Activated CD4-positive, alpha-beta T cell treated with anti-CD3 and anti-CD28 coated beads for 24 hours (primary cell): Measurements from ENCODE around the gene JAG1.
"Not testable (repeated sequence)": the region's sequence is repeated elsewhere in the genome, so short reads cannot be mapped to it uniquely, and the experiment has no call there.

Experiments used
- DNase-seq, 2 donors: peaks; one replicate each; pipeline ENCODE4 v3.0.0-alpha.2; 2020; ENCODE audit warnings: low read depth in 2 of 2

JAG1 gene

DNA sequence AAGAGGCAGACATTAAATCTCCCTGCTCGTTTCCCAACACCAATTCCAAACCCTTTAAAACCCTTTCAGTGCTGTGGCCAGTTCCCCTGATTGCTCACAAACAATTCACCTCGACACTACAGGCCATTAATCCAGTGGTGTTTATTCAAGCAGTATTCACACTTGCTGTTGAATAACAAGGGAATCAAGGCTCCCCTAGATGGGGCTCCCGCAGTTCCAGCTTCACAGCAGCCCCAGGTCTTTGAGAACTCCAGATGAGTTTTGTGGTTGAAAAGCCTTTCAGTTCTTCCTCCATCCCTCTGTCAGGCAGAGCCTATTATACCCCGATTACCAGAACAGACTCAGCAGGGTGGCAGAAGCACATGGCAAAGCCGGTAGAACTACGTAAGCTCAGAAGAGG is 36.2 kb downstream of the JAG1 start:
- DNase-seq, result no peak

GRCh38 chr20:10637031-10637559 is 36.7 kb downstream of the JAG1 start:
- DNase-seq, result no peak

DNA sequence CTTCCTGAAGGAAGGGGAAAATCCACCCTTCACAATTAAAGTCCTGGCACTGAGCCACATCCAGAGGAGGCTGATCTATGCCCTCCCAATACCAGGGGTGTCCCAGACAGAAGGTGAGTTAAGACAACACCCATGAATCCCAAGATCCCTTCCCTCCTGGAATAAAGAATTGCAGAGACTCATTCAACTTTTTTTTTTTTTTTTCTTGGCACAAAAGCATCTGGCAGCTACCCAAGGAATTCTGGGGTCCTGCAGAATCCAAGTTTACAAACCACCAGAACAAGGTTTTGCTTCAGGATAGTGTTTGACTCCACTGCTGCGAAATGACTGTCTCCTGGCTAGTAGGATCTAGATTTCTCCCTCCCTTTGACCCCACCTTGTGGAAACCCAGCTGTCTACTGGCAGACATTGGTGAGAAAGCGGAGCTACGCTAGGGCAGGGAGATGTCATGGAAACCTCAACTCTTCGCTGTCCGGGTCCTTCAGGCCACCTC is 37.4 kb downstream of the JAG1 start:
- DNase-seq, result no peak

DNA sequence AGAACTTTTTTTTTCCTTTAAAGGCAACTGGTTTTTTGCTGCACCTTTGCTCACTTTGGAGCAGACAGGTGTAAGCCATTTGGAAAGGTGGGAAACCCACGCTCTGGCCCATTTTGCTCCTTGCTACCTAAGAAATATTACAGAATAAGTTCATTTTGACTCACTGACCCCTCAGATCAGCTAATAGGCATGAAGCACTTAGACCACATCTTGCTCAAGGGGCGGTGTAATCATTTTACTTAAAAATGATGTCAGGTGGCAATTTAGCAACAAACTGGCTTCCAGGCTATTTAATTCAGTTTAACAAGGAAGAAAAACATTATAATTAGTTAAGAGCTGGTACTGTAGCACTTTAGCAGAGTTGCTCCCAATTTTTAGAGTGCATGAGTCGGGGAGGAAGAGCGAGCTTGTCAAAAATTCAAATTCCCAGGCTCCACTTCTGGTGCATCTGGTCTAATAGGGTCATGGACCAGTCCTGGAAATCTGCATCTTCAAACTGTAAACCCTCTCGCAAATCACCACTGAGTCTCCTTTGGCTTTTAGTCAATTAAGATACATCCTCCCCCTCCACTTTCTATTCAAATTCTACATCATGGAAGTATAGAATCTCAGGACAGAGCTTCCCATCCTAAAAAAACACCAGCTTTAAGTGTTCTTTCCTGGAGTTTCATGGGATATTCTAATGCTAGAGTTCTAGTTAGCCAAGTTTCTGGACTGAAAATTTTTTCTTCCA is 38.2 kb downstream of the JAG1 start:
- no peak for DNase-seq

DNA sequence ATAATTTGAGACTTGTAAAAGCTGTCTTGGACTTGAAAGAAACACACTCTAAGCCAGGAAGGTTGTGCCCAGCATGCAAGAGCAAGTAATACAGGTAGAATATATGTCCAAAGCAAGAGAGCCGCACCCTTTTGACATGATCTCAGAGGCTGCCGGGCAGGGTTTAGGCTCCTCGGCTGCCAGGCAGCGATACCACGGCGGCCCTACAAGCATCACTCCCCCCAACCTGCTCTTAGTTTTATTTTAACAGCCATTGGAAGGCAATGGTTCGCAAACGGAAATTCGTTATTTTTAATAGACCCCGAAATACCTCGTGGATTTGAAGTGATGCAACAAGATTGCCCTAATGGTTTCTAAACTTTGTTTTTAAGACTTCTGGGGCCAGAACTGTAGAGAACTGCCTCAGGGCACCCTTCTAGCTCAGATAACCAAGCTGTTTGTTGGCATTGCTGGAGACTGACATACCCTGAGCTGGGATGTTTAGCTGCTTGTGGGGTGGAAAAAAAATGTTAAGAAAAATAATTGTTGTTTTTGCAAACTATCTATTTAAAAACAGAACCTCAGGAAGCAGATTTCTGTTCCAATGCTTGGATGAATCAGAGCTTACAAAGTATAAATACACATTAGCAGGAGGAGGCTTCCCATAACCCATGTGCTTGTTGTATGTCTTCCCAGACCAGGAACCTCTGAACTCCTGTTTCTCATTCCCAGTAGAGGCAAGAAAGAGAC is 39.0 kb downstream of the JAG1 start:
- DNase-seq, result no peak

GRCh38 chr20:10634211-10634610 is 39.6 kb downstream of the JAG1 start:
- DNase-seq, result no peak

DNA sequence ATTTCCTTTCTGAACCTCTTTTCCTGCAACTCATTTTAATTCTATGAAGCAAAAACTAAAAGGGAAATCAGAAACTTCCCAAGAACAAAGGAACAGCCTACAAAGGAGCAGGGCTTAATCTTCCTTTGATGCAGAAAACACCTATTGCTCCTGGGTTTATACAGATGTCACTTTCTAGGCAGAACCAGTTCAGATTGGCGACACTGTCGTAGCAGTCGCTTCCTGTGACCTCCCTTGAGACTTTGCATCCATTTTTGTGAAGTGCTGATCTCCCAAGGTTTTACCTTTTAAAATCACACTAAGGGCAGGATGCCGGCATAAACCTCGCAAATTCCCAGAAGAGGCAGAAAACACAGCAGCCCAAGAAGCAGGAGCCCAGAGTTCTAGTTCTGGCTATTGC is 40.1 kb downstream of the JAG1 start:
- DNase-seq, result no peak

DNA sequence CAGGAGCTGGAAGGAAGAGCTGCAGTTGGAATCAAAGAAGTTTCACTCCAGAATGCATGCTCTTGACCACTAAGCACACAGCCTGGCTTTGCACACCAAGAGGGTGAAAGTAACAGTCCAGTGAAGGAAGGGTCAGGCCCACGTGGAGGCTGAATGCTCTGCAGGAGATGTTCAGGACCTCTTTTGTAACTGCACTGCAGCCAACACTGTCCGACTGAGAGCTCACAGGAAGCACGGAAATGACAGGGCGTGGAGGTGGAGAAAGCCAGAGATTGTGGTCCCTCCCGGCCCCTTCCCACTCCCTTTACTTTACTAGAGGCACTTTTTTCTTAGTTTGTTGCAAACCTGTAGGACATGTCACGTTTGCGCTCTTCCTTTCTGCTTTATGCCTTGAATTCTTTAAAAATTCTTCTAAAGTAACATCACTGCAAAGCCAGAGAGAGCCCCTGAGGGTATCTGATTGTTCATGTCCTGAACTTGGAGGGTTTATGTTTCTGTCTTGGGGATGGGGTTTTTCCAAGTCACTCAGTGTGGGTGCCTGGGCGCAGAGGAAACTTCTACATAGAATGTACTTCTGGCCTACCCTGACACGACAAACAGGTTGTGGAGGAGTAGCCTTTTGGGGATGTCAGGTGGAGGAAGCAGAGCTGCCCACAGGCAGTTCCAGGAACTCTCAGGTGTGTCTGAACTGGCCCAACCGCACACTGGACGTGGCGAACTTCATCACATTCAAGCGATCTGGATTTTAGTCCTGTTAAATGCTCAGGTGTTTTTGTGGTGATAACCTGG is 40.9 kb downstream of the JAG1 start:
- DNase-seq, result no peak

GRCh38 chr20:10631126-10631525 is 42.7 kb downstream of the JAG1 start:
- no peak for DNase-seq

- DNase-seq, result no peak
Measured at GRCh38 chr20:10629946-10630650, 43.7 kb downstream of the JAG1 start.

DNA sequence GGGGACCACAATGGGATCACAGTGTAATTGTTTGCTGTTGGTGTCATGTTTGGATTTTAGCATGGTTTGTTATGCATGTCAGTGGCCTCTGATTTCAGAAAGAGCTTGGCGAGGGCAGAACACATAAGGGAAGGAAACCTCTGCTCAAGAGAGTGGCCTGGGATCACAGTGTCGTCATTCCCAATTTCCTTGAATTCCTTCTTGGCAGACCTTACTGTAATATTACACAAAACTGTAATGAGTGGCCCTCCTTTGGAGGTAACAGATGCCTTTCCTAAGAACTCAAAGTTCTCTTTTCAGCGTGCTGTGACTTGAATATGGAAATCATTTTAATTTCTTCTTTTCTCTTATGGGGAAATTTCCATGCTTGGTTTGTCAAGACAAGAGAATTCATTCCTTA is 46.9 kb downstream of the JAG1 start:
- no peak for DNase-seq

DNA sequence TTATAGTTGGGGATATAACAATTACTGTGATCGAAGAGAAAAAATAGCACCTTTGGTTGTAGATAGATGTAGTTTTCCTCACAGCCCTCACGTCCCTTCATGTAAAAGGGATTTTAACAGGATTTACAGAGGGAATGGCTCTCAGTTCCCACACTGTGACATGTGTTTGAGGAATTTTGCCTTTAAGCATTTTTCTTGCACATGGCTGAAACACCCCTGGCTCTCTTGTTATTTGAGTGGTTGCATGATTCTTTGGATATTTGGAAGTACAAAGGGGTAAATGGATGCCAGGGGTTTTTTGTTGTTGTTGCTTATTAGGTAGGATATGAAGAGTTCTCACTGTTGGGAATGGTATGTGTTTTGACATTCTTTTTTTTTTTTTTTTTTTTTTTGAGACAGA is 48.2 kb downstream of the JAG1 start:
- no peak for DNase-seq

DNA sequence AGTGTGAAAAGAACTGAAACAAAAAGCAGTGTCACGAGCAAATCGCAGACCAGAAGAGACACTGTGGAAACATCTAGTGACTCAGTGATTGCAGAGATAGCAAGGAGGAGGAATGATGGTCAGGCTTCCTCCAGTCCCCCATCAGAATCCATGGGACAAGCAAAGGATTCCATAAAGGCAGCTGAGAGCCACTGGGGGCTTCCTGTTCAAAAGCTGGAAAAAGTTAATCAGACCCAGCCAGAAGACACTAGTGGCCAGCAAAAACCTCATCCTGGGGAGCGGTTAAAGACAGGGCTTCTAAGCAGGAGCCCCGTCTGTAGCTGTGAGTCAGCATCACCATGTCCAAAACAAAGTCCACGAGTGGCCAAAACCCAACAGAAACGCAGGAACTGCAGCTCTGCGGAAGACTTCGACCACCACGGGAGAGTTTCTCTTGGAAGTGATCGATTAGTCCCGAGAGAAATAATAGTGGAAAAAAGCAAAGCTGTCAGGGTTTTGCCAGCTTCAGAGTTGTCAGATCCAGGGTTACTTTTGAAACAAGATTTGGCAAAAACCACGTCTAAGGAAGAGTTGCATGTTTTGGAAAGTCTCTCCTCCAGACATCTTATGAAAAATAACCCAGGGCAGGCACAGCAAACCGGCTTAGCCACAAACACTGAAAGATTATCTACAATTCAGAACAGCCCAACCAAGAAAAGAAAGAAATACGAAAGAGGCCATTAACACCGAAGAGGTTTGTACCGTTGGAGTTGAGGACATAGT is 51.0 kb downstream of the JAG1 start:
- DNase-seq, result no peak

DNA sequence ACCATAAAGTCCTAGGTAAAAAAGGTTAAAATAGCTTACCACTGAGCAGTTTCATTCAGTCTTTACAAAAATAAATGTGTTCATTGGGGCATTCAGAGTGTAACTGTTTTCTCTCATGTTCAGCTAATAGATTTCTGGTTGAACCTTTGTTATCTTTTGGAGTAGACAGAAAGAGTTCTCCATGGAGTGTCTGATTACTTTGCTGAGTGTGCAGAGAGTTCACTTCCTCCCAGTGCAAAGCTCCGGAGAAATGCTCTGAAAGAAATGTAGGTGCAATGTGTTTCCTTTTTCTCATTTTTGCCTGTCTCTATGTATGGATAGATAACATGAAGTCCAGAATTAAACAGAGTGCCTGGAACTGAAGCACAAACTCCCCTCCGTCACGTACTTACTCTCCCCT is 52.6 kb downstream of the JAG1 start:
- no peak for DNase-seq

DNA sequence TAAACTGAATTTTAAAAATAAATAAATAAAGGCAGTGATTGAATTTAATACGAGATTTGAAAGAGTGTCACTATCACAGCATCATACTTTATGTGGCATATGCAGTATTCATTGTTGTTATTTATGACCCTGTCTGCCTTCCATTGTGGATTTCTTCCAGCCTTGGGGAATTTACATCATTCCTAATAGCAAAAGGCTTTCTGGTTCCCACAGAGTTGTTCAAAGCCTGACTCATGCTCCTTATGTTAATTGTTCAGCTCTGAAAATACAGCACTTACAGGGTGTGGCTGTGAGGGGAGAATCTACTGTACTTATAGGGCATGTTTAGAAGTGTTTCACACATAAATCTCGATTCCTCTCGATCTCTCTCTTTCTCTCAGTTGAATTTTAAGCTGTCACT is 54.4 kb downstream of the JAG1 start:
- no peak for DNase-seq

GRCh38 chr20:10618611-10619245 is 55.1 kb downstream of the JAG1 start:
- DNase-seq, result no peak

- not testable (repeated sequence) for DNase-seq
Measured at GRCh38 chr20:10617549-10618133, 56.2 kb downstream of the JAG1 start.

GRCh38 chr20:10616212-10616611 is 57.6 kb downstream of the JAG1 start:
- DNase-seq, result no peak

- no peak for DNase-seq
Measured at GRCh38 chr20:10613911-10614310, 59.9 kb downstream of the JAG1 start.

DNA sequence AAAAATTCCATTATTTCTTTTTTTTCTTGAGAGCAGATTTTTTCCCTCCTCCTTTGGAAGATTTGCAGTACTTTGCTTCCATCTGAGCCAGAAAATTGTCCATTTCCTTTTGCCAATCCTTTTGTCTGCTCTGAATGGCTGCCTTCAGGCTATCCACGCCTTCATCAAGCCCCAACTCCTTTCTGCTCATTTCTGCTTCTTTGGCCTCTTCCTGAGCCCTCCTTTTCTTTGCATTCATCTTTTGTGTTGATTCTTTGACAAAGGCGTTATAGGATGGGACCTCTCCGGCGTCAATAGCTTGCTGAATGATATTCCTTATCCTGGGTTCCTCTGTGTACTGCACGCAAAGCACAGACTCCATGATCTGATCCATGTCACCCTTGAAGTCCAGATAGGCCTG is 60.4 kb downstream of the JAG1 start:
- not testable (repeated sequence) for DNase-seq
